Activated CD4-positive, CD25-positive, alpha-beta regulatory T cell (primary cell): Measurements from ENCODE around the gene MYB.
"Not testable (repeated sequence)": the region's sequence is repeated elsewhere in the genome, so short reads cannot be mapped to it uniquely, and the experiment has no call there.

Experiments used
- DNase-seq, 4 experiments: peaks; one replicate each; lab custom pipeline; 2025; lab: John Stamatoyannopoulos, UW

The MYB gene

DNA sequence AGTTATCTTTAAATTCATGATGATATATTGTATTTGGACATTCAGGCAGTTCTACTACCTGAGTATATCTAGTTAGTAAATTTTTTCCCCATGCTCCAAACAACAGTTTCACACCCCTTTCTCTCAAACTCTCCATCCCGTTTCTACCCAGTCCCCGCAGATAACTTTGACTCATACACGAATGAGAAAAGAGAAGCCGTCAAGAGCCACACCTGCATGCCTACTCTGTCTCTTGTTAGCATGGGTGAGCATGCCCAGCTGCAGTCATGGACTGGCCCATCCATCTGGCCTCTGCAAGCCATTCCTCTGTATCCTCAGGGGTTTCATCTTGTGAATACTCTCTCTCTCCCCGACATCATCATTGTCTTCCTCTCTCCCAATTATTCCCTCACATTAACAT is 41.5 kb downstream of the MYB start:
- DNase-seq: no peak

GRCh38 chr6:135224037-135224647 is 43.0 kb downstream of the MYB start:
- DNase-seq: no peak

DNA sequence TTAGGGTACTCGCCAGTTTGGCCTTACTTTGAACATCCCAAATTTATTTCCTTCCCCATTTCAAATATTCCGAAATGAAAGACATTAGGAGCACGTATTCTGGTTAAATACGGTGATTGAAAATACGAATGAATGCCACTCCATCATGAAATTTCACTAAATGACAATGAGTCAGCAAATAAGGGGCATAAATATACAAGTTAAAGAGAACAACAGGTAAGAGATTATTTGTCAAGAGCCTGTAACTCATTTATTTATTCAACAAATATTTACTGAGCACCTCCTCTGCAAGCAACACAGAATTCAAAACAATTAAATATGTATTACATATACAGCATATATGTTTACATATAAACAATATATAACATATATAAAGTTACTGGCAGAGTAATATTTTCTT is 44.8 kb downstream of the MYB start:
- DNase-seq: no peak

- DNase-seq: no peak
Measured at GRCh38 chr6:135226537-135226936, 45.4 kb downstream of the MYB start.

DNA sequence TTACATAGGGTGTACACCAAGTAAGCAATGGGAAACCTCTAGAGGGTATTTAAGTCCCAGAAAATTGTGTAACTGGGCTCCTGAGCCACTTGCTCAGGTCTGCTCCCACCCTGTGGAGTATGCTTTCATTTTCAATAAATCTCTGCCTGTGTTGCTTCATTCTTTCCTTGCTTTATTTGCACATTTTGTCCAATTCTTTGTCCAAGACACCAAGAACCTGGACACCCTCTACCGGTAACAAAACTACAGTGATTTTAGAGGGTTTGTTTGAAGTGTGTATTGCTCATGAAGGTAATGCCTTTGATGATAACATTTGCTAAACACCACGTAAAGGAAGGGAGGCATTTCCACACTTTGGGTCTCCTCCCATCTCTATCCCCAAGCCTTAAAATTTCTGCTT is 46.2 kb downstream of the MYB start:
- no peak for DNase-seq

DNA sequence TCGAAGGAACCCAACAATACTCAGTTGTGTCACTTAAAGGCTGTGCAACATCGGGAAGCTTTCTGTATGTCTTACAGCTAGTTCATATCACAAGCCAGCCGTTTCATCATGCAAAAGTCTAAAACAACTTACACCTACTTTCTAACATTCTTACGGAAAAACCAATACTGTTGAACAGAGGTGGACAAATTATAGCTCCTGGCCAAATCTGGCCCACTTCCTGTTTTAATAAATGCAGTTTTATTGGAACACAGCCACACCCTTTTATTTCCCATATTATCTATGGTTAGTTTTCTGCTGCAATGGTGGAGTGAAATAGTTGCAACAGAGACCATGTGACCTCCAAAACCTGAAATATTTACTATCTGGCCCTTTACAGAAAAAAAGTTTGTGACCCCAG is 46.6 kb downstream of the MYB start:
- no peak for DNase-seq

DNA sequence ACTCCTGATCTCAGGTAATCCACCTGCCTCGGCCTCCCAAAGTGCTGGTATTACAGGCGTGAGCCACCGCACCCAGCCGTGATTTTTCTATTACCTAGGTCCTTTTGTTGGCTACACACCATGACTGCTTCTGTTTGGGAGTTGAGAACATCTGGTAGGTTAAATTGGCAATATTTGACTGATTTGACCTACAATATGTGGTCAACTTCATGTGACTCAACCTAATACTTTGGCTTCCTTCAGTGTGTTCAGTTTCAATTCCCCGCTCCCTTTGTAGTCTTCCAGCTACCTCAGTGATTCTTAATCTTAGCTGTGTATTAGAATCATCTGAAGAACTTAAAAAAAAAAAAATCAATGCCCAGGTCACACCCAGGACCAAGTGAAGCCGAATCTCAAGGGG is 47.4 kb downstream of the MYB start:
- no peak for DNase-seq

DNA sequence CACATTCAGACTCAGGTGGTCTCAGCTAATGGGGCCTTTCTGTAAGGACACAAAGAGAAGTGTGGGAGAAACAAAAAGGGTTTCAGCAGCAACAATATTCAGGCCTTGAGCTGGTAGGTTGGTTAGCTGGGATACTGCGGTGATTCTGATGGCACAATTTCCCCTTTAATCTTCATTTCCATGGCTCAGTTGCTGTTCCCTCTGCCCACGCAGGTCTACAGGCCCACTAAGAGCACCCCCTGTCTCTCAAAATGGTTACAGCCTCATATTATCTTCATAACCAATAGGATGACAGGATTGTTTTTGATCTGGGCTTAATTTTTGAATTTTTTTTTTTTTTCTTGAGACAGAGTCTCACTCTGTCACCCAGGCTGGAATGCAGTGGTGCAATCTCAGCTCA is 48.9 kb downstream of the MYB start:
- DNase-seq: no peak

GRCh38 chr6:135230711-135231468 is 49.8 kb downstream of the MYB start:
- no peak for DNase-seq

DNA sequence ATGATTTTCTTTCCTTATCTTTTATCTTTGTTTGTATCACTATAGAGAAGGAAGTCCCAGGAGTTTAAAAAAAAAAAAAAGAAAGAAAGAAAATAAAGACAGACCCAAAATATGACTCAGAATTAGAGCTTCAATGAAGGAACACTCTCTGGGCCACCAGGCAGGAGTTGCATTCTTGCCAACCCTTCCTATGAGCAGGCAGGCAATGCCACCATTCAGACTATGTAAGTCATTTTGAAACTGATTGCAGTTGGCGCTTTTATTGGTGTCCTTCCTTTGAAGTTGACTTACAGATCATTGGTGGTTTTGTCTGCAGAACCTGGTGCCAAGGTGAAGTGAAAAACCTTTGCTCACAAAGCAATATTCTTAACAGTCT is 50.3 kb downstream of the MYB start:
- no peak for DNase-seq

DNA sequence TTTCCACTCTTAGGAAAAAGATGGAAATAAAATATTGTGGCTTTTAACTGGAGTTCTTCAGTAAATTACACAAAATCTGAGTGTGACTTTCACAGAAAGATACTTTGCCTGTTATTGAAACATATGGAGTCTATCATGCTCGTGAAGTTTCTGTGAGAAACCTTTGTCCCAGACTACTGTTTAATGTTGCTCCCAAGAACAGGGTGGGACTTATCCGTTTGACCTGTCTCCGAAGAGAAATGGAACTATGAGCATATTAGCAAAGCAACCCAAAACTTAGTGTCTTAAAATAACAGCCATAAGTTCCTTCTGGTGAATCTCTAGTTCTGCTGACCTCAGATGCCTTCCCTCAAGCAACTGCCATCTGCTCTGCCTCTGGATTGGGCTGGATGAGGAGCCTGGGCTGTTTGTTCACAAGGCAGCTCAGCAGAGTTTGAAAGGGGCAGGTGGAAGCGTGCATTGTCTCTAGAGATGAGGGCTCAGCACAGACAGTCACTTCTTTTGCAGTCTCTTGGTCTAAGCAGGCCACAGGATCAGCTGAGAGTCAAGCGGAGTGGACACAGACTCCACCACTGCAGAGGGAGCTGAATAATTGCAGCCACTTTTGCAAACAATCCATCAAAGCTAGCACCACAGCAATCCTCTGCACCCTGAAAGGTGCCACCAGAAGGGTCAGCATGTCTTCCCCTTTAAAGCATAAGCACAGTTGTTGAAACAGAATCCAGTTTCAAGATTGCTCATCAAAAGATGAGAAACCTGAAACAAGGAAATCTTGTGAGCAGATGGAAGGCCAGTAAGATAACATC is 52.8 kb downstream of the MYB start:
- DNase-seq: no peak

GRCh38 chr6:135234492-135234780 is 53.3 kb downstream of the MYB start:
- no peak for DNase-seq

DNA sequence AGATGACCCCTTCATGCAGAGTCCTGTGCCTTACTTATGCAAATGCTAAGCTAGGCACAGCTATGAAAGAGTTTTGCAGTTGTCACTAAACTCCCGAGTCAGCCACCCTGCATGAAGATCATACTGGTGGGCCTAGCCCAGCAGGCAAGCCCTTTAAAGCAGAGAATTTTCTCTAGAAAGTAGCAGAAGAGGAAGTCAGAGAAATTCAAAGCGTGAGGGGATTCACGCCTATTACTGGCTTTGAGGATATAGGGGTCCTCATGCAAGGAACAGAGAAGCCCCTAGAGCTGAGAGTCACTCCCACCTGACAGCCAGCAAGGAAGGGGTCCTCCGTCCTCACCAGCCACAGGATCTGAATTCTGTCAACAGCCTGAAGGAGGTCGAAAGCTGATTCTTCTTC is 54.6 kb downstream of the MYB start:
- DNase-seq: no peak

DNA sequence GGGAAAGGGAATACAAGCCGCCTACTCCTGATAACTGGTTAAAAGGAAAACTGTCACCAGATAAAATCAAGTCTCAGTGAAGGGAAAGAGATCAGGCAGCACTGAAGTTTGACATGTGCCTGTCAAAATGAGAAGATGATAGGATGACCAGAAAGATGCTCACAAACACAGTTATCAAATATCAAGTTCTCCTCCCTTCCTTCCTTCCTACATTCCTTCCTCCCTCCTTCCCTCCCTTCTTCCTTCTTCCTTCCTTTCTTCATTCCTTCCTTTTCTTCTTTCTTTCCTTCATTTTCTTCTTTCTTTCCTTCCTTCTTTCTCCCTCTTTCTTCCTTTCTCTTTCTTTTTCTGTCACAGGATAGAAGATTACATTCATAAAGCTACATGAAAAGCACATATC is 55.2 kb downstream of the MYB start:
- DNase-seq: no peak

GRCh38 chr6:135236732-135237131 is 55.6 kb downstream of the MYB start:
- no peak for DNase-seq

- no peak for DNase-seq
Measured at GRCh38 chr6:135240711-135241110, 59.6 kb downstream of the MYB start.

DNA sequence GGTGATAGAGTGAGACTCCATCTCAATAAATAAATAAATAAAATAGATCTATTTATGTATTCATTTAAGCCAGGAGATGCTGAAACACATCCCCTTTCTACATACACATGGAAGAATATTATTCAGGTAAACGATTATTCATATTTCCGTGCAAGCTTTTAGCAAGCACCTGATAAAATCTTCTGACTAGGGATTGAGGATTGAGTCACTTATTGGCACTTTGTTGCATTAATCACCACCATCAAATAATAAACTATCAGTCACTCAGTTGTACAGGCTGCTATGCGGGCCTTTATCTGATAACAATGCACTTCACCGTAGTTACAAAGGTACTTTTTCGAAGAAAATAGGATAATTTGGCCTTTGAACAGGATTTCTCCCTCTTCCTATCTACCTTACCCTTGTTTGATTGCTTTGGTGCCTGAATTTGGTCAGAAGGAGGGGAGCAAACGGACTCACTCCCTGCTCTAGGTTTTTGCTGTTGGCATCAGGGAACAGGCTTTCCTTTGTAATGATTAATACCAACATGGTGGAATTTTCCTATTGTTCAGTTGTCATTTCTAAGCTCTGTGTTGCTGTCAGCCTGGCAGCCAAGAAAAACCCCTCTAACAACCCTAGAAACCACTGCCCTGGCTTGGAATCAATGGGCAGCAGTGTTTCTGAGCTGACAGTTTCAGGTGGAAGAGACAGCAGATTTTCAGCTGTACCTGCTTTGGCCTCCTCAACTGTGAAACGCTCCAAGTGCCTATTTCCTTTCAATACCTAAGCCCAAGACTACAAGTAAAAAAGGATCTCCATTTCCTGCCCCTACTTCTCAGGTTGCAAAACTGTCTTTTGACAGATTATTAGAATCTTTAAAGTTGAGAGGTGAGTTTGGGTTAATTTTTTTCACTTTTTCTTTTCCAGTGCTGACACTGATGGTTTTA is 63.0 kb downstream of the MYB start:
- no peak for DNase-seq

DNA sequence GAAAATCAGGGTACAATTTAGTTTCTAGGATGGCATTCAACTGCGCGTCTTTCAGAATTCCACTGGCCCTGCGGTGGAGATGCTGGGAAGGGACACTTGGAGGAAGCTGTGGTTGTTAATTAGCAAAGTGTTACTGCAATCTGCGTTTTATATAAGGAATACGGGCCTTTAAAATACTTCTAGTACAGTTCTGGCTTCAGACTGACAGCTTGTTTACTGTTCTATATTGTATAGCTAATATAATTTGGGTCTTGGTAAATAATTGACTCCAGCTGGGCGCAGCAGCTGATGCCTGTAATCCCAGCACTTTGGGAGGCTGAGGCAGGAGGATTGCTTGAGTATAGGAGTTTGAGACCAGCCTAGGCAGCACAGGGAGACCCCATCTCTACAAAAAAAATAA is 63.7 kb downstream of the MYB start:
- no peak for DNase-seq

GRCh38 chr6:135246412-135247012 is 65.4 kb downstream of the MYB start:
- DNase-seq: not testable (repeated sequence)

GRCh38 chr6:135250234-135250633 is 69.1 kb downstream of the MYB start:
- DNase-seq: no peak

DNA sequence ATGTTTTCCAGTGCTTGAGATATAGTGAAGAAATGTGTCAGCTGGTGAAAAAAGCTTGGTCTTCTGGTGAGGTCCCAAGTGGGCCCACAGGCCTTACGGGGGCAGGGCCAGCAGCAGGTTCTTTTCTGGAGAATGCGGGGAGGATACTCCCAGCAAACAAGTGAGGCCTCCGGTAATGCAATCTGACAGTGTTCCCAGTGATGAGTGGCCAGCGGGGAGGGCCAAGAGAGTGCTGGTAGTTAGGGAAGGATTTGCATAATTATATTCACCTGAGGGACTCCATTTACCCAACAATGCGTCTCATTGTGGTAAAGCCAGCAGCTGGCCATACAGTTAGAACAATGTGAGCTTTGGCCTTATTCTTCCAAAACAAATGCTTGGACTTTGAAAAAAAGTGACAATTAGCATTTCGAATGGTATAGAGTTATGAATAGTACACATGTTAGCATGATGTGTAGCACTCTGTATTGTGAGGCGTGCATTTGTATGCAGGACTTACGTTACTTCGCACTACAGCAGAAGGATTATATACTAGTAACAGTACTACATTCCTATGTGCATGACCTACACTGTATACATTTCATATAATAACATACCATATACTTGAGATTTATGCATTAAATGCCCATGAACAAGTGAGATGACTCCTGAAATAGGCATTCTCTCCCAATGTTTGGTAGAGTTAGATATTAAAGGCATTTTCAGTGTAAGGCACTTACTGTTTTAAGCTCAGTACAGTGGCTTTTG is 69.8 kb downstream of the MYB start:
- no peak for DNase-seq
